Ecto neural progenitor cell (in vitro differentiated cells): ENCODE measurements around the gene GALNT9.

Experiments used
- DNase-seq: peaks from one replicate; pipeline ENCODE4 v3.0.0-alpha.2; 2018; ENCODE audit warnings: low spot score

Gene GALNT9

GRCh38 chr12:132168311-132169031, 160.9 kb downstream of the GALNT9 start:
- no peak for DNase-seq

DNA sequence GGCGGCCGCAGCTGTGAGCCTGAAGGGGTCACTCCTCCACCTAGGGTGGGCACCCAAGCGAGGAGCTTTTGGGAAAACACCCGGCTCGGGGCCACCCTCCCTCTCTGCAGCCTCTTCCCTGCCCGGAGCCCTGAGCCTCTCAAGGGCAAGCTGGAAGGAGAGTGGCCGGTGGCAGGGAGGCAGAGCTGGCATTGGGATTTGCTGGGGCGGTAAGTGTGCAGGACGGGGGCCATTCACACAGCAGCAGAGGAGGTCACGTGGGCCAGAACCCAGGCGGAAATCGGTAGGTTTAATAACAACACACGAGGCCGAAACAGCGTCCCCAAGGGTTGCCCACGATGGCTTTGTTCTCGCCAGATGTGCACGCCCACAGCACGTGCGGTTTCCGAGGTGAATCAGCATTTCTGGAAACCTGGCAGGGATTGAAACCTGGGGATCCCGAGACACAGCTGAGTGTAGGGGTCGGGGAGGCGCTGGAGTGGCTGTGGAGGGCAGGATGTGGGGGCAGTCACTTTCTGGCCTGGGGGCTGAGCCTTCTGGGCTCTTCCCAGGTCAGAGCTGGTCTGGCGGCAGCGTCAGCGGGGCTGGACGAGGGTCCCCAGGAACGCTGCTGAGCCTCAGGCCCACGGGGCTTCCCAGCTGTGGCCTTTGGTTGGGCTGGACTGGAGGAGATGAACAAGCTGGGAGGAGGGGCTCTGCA, 161.6 kb downstream of the GALNT9 start:
- DNase-seq: no peak

- no peak for DNase-seq
These were observed 162.4 kb downstream of the GALNT9 start for GRCh38 chr12:132166801-132167591.

DNA sequence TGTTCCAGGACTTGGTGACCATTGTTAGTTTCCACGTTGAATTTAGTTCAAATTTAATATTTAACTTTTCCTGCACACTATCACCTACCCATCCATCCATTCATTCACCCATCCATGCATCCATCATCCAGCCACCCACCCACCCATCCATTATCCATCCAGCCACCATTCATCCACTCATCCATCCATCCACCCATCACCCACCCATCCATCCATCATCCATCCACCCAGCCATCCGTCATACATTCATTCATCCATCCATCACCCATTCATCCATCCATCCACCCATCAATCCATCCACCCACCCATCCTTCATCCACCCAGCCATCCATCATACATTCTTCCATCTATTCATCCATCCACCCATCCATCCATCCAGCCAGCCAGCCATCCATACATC, 163.3 kb downstream of the GALNT9 start:
- DNase-seq: no peak

- DNase-seq: no peak
These were observed 163.8 kb downstream of the GALNT9 start for GRCh38 chr12:132165584-132165983.

DNA sequence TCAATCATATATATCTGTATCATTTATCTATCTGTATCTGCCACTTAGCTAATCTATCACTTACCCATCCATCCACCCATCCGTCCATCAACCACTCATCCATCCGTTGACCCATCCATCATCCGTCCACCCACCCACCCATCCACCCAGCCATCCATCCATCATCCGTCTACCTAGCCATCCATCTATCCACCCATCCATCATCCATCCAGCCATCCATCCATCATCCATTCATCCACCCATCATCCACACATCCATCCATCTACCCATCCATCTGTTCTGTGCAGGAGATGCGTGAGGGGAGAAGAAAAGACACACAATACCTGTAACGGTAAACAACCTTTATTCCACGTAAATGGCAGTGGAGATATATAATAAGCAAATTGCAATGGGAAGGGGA, 165.0 kb downstream of the GALNT9 start:
- DNase-seq: no peak

- DNase-seq: no peak
These were observed 165.5 kb downstream of the GALNT9 start for GRCh38 chr12:132163911-132164288.

GRCh38 chr12:132163041-132163910, 166.1 kb downstream of the GALNT9 start:
- no peak for DNase-seq

- DNase-seq: no peak
These were observed 166.8 kb downstream of the GALNT9 start for GRCh38 chr12:132162508-132163031.

GRCh38 chr12:132161796-132162507, 167.4 kb downstream of the GALNT9 start:
- no peak for DNase-seq

DNA sequence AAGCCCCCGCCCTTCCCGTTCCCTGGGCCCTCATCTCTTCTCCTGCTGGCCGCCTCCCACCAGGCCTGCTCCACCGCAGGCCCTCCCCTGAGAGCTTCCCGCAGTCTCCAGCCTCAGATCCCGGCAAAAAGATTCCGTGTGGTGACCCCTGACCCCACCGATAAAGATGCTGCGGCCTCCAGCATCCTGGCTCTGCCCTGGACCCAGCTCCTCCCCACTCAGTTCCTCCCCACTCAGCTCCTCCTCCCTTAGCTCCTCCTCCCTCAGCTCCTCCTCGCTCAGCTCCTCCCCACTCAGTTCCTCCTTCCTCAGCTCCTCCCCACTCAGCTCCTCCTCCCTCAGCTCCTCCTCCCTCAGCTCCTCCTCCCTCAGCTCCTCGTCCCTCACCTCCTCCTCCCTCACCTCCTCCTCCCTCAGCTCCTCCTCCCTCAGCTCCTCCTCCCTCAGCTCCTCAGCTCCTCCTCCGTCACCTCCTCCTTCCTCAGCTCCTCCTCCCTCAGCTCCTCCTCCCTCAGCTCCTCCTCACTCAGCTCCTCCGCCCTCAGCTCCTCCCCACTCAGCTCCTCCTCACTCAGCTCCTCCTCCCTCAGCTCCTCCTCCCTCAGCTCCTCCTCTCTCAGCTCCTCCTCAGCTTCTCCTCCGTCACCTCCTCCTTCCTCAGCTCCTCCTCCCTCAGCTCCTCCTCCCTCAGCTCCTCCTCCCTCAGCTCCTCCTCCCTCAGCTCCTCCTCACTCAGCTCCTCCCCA, 168.2 kb downstream of the GALNT9 start:
- DNase-seq: no peak

DNA sequence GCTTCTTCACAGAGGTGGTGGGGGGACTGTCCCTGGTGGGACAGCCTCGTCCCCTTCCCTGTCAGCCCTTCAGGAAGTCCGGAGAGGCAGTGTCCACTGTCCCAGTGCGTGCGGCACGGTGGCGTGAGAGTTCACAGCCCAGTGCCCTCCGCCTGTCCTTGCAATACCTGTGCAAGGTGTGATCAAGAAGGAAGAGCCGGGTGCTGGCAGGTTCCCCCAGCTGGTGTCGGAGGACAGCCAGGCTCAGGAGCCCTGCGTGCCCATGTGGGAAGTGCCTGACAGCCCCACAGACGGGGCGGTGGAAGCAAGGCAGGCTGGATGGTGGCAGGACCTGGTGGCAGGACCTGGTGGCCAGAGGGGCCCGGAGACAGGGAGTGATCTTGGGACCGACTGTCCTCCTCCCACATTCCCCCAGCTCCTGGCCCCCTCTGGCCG, 168.8 kb downstream of the GALNT9 start:
- no peak for DNase-seq

GRCh38 chr12:132160016-132160415, 169.4 kb downstream of the GALNT9 start:
- DNase-seq: no peak

DNA sequence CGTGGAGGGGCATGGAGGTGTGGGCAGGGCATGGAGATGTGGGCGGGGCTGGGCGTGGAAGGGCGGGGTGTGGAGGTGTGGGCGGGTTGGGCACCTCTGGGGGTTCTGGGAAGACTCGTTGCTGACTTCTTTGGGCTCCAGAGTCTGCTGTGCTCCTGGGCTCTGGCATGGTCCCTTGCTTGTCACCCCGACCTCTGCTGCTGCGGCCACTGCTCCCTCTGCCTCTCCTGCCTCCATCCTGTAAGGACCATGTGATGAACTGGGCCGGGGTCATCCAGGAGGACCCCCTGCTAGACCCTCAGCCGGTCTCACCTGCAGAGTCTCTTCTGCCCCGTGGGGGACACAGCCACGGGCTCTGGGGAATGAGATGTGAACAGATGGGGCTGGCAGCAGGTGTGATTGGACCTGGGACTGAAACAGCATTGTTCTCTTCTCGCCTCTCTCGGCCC, 169.8 kb downstream of the GALNT9 start:
- no peak for DNase-seq

- DNase-seq: no peak
These were observed 170.5 kb downstream of the GALNT9 start for GRCh38 chr12:132158677-132159554.

DNA sequence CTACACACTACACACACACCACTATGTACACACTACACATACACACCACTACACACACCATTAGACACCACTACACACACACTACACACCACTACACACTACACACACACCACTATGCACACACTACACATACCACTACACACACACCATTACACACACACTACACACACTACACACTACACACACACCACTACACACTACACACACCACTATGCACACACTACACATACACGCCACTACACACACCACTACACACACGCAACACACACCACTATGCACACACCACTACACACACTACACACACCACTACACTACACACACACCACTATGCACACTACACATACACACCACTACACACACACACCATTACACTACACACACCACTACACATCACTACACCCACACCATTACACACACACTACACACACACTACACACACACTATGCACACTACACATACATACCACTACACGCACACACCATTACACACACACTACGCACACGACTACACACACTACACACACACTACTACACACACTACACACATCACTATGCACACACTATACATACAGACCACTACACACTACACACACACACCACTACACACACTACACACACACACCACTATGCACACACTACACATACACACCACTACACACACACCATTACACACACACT, 171.5 kb downstream of the GALNT9 start:
- no peak for DNase-seq

GRCh38 chr12:132156573-132157325, 172.6 kb downstream of the GALNT9 start:
- DNase-seq: no peak
